ENCODE results near the gene MAPT.

MAPT gene

DNA sequence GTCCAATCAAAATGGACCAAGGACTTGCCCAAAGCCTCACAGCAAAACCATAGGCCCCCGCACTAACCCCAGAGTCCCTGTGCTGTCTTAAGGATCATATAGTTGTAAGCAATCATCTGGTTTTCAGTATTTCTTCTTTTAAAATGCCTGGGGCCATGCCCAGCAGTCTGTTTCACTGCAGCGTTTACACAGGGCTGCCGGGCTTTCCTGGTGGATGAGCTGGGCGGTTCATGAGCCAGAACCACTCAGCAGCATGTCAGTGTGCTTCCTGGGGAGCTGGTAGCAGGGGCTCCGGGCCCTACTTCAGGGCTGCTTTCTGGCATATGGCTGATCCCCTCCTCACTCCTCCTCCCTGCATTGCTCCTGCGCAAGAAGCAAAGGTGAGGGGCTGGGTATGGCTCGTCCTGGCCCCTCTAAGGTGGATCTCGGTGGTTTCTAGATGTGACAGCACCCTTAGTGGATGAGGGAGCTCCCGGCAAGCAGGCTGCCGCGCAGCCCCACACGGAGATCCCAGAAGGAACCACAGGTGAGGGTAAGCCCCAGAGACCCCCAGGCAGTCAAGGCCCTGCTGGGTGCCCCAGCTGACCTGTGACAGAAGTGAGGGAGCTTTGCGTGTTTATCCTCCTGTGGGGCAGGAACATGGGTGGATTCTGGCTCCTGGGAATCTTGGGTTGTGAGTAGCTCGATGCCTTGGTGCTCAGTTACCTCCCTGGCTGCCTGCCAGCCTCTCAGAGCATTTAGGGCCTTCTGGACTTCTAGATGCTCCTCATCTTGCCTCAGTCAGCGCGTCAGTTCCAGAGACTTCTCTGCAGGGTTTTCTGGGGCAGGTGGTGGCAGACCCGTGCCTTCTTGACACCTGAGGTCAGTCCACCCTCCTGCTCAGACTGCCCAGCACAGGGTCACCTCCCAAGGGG is 79.8 kb downstream of the MAPT start:
- no peak for DNase-seq (ENCODE audit: low spot score)

DNA sequence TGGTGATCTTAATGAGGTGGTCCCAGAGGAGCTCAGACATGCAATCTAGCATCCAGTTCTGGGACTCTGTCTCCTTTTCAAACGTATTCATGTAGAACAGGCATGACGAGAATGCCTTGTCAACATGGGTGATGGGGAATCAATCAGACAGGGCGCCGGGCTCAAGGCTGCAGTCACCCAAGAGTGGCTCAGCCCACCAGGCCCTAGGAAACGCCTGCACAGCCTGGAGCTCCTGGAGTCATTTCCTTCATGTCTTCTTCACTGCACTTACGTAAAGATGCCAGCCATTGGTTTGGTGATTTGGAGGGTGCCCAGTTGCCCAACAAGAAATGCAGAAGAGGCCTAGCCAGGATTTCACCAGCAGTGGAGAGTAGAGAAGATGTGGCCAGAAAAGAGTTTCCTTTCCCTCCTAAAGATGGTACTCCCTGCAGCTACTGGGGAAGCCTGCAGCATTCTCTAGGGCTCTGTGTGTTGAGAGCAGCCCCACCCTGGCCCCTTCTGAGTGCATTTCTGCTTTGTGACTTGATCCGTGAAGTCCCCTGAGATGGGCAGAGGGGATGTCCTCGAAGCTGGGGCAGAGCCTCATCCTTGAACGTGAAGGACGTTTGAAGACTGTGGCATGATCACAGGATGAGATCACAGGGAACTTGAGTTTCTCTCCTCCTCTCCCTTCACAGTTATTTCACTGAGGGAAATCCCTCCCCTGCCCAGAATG is 80.7 kb downstream of the MAPT start:
- no peak for DNase-seq (ENCODE audit: low spot score)

DNA sequence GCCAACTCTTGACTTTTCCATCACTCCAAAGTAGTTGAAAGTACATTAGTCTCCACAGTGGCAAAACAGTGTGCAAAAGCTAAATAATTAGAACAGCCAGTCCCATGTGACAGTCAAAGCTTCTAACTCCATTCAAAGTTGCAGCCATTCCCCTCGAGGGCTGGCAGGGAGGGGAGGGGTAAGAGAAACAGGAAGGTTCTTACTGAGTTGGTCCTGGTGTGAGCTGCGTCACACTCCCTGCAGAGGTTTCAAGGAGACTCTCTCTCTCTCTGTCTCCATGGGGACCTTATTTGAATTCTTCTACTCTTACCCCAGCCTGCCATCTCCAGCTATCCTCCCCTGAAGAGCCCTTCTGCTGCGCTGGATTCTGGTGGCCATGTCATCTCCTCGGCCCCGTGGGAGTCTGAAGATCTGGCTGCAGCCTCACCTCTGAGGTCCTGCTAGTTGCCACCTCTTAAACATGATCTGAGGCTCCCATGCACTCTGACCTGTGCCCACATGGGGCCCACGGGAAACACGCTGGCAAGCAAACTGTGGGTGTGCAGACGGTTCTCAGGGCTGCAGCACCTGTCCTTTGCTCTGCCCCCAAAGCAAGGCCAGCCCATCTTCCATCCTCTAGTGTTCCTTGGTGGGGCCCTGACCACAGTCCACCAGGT is 81.4 kb downstream of the MAPT start:
- DNase-seq (ENCODE audit: low spot score) = no peak

DNA sequence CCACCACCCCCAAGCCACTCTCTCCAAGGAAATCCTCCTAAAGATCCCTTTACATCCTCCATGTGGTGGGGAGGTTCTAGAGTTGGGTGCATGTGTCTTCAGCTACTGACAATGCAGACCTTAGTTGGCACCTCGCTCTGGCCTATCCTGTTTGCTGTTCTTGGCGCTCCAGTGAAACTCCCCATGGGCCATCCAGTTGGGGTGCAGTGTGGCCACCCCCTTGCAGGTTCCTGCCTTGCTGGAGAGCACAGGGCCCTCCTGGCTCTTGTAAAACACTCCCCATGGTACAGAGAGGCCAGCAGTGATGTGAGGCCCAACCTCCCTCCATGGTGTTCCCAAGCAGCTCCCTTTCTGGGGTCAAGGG is 82.0 kb downstream of the MAPT start:
- DNase-seq (ENCODE audit: low spot score) = no peak

DNA sequence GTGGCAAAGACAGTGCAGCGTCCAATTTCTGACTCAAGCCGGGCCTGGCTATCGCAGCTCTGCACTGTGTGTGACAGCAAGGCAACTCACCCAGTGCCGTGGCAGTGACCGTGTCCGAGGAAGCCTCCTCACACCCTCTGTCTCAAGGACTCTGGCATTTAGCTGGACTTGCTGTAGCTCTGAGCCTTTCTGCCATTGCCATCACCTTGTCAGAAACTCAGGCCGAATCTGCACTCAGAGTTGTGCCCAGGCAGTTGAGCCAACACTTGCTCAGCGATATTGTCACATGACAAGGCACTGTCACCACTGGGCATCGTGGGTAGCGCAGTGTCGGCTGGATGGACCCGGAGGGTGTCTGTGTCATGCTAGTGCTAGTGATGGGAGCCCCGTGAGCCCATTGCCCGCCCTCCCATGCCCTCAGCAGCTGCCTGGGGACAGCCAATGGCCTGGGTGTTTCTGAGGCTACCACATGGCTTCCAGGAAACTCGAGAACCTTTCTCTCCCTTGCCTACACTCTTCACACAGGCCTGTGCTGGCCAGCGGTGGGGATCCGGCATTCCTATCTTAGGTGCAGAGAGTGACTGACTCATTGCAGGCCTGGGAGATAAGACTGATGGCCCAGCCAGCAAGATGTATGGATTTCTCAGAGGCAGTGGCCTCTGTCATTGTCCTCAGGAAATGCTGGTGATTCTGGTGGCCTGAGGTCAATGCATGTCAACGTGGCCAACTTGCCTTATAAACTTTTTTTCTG is 82.6 kb downstream of the MAPT start:
- DNase-seq (ENCODE audit: low spot score) = no peak

DNA sequence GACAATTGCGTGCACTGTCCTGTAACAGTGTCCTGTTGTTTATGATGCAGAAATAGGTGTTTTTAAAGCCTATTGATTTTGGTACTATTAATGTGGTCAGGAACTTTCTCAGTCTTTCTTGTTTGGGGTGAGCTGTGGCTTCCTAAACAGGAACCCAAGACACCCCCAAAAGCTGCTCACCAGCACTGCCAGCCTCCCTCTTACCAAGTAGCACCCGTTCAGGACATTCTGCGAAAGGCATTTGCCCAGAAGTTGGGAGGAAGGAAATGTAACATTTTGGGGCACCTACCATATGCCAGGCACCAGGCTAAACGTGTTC is 83.1 kb downstream of the MAPT start:
- no peak for DNase-seq (ENCODE audit: low spot score)

DNA sequence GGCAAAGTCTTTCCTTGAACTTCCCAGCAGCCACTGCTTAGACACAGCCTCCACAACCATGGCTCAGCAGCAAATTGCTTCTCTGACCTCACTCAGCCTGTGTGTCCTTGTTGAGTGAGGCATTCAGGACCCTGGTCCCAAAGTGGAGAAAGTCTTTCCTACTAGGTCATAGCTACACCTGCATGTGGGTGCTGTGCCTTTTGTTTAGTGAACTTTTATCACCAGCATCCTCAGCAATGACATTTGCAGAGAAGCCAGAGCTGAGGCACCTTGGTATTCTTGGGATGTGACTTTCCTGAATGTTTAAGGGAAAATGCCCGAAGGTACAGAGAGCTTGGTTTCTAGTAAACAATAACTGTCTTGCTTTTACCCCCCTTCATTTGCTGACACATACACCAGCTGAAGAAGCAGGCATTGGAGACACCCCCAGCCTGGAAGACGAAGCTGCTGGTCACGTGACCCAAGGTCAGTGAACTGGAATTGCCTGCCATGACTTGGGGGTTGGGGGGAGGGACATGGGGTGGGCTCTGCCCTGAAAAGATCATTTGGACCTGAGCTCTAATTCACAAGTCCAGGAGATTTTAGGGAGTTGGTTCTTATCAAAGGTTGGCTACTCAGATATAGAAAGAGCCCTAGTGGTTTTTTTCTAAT is 83.7 kb downstream of the MAPT start:
- no peak for DNase-seq (ENCODE audit: low spot score)

DNA sequence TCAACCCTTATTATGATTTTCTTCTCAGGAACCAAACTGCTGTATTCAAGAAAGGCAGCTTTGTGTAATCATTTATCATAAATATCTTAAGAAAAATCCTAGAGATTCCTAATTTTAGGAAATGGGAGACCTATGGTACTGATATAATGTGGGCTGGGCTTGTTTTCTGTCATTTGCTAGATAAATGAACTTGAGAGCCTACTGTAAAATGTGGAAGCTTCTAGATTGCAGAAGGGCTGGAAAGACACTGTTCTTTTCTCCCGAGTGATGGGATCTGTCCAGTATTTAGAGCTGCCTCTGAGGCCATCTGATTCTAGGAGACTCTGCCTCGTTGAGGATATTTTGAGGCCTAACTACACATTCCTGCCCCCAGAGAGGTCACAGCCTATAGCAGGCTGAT is 84.8 kb downstream of the MAPT start:
- DNase-seq (ENCODE audit: low spot score) = no peak

DNA sequence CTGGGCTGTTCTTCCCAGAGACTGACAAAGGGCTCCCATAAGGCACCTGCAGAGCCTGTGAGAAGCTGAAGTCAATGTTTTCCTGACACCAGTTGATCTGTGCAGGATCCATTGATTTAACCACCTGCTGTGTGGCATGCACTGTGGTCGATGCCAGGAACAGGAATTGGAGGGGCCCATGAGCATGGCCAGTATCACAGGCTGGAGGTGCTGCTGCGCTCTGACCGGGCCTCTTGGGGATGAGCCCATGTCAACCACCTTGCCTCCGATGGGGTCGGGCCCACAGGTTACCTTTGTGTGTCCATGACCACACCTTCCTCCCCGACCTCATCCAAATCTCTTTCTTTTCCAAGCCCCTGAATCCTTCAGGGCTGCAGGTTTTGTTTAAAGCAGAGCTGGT is 86.5 kb downstream of the MAPT start:
- DNase-seq (ENCODE audit: low spot score) = no peak

DNA sequence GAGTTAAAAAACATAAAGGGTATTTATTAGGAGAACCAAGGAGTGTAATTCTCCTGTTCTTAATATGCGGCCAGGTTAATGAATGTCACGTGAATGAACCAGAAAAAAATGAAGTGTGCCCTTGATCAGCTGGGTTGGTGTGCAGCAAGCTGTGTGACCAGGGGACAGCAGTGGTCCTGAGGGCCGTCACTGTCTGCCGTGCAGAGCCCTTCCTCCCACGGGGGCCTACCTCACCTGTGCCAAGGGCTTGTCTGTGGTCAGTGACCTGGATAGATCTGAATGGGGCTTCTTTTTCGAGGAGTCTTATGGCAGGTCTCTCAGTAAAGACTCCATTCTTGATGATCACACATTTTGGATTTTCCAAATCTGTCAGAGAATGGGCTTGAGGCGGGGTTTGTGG is 87.0 kb downstream of the MAPT start:
- DNase-seq (ENCODE audit: low spot score) = no peak

DNA sequence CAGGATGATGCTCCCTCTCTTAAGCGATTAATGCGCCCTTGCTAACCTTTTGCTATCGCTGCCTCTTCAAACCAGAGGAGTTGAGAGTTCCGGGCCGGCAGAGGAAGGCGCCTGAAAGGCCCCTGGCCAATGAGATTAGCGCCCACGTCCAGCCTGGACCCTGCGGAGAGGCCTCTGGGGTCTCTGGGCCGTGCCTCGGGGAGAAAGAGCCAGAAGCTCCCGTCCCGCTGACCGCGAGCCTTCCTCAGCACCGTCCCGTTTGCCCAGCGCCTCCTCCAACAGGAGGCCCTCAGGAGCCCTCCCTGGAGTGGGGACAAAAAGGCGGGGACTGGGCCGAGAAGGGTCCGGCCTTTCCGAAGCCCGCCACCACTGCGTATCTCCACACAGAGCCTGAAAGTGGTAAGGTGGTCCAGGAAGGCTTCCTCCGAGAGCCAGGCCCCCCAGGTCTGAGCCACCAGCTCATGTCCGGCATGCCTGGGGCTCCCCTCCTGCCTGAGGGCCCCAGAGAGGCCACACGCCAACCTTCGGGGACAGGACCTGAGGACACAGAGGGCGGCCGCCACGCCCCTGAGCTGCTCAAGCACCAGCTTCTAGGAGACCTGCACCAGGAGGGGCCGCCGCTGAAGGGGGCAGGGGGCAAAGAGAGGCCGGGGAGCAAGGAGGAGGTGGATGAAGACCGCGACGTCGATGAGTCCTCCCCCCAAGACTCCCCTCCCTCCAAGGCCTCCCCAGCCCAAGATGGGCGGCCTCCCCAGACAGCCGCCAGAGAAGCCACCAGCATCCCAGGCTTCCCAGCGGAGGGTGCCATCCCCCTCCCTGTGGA is 88.6 kb downstream of the MAPT start:
- no peak for DNase-seq (ENCODE audit: low spot score)

DNA sequence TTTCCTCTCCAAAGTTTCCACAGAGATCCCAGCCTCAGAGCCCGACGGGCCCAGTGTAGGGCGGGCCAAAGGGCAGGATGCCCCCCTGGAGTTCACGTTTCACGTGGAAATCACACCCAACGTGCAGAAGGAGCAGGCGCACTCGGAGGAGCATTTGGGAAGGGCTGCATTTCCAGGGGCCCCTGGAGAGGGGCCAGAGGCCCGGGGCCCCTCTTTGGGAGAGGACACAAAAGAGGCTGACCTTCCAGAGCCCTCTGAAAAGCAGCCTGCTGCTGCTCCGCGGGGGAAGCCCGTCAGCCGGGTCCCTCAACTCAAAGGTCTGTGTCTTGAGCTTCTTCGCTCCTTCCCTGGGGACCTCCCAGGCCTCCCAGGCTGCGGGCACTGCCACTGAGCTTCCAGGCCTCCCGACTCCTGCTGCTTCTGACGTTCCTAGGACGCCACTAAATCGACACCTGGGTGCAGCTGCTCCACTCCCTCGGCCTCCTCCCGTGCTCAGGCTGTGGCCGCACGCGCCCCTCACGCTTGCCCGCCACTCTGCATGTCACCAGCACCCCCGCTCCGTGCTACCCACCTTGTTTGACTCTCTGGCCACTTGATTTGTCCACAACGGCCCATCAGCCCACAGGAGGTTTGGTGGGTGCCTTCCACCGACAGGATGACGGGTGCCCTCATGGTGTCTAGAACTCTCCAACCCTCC is 89.4 kb downstream of the MAPT start:
- DNase-seq (ENCODE audit: low spot score) = no peak

DNA sequence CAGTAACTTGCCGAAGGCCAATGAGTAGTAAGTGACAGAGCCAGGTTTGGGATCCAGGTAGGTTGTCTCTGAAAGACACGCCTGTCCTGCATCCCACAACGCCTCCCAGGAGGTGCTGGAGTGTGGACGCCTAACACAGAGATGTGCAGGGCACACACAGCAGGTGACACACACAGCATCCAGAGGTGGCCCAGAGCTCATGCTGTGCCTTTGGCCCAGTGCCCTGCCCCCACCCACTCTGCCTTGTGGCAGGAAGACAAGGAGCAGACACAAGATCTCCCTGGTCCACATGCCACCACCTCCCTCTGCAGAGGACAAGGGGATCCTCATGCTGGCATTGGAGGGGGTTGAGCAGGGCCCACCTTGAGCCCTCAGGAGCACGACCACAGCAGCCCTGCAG is 90.0 kb downstream of the MAPT start:
- DNase-seq (ENCODE audit: low spot score) = no peak

DNA sequence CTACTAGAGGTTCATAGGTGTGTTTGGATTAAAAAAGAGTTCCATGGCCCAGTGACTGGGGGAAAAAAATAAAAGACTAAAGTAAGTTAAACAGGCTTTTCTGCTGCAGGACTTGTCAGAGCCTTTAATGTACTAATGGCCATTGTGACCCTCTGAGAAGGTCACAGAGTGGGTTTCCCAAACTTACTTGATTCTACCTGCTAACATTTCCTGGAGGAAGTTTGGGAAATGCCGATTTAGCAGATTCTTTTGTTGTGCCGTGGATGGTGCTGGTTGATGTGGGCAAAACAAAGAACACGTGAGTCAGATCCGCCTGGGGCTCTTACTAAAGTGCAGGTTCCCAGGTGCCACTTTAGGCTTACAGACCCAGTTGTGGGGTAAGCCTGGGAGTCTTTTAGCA is 91.1 kb downstream of the MAPT start:
- DNase-seq (ENCODE audit: low spot score) = no peak

DNA sequence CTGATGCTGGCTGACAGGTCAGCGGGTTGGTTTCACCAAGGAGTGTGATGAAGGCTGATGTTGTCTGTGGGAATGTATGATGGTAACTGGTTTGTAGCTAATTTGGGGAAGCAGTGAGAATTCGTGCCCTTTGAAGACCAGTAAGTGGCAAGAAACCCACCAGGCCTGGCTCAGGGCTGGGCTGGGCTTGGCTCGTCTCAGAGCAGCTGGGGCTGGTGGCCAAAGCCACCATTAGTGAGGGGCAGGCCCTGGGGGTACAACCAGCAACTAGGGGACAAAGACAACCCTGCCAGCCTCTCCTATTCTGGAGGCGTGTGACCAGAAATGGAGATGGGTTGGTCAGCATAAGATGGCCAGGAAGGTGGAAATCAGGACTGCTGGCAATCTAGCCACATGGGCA is 91.7 kb downstream of the MAPT start:
- no peak for DNase-seq (ENCODE audit: low spot score)

DNA sequence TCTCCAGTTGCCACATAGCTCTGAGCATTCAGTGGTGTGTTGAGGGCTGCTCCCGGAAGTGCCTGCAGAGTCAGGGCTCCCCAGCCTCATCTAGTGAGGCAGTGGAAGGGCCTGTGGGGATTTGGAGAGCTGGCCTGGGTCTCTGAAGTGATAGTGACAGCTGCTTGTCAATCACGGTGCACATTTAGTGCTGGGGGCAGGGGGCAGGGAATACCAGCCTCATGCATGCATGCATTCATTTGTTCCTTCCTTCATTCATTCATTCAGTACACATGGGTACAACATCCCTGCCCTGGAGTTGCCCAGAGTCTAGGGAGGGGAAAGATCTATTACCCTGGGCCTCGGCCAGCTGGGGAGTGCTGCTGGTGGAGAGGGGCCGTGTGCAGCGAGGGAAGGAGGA is 93.4 kb downstream of the MAPT start:
- DNase-seq (ENCODE audit: low spot score) = no peak

DNA sequence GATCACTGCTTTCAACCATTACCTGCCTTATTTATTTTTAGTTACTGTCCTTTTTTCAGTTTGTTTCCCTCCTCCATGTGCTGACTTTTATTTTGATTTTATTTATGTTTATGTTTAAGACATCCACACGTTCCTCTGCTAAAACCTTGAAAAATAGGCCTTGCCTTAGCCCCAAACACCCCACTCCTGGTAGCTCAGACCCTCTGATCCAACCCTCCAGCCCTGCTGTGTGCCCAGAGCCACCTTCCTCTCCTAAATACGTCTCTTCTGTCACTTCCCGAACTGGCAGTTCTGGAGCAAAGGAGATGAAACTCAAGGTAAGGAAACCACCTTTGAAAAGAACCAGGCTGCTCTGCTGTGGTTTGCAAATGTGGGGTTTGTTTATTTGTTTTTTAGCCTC is 95.4 kb downstream of the MAPT start:
- DNase-seq (ENCODE audit: low spot score) = no peak

DNA sequence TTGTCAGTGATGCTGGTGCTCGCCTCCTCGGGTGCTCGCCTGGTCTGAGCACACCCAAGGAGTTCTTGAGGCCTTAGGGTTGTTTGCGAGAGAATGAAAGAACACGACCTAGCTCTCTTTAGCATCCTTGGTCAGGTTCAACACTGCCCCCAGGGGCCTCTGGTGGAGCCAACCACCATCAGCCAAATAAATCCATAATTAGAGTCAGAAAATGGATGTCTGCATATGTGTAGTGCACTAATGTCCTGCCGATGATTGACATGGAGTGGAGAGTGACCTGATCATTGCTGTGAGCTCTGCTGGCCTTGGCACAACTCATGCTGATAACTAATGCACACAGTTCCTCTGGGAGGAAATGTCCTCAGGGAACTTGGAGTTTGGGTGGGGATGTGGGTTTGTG is 96.5 kb downstream of the MAPT start:
- DNase-seq (ENCODE audit: low spot score) = no peak

DNA sequence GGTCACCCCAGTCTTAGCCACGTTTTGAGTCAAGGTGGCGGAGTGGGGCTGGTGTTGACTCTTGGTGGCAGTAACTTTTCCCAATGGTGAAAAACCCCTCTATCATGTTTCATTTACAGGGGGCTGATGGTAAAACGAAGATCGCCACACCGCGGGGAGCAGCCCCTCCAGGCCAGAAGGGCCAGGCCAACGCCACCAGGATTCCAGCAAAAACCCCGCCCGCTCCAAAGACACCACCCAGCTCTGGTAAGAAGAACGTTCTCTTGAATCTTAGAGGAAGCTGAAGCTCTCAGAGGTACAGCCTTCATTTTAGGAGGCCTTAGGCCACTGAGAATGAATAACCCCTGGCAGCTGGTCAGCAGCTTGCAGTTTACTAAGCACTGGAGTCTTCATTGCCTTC is 97.0 kb downstream of the MAPT start:
- no peak for DNase-seq (ENCODE audit: low spot score)

DNA sequence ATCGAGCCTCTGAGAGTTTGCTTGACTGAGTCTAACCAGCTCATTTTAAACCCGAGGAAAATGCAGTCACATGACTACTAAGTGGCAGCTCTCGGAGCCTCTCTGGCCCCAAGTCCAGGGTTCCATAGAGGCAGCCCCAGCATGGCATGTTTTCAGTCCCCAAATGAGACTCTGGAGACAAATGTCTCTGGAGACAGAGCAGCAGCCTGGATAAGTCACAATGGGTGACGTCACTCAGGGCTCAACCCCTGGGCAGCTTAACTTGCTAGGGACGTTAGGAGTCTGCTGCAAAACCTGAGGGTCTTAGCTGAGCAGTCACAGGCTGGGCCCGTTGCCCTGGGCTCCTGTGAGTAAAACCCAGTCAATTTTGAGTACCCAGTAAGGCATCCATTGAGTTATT is 97.8 kb downstream of the MAPT start:
- DNase-seq (ENCODE audit: low spot score) = no peak

DNA sequence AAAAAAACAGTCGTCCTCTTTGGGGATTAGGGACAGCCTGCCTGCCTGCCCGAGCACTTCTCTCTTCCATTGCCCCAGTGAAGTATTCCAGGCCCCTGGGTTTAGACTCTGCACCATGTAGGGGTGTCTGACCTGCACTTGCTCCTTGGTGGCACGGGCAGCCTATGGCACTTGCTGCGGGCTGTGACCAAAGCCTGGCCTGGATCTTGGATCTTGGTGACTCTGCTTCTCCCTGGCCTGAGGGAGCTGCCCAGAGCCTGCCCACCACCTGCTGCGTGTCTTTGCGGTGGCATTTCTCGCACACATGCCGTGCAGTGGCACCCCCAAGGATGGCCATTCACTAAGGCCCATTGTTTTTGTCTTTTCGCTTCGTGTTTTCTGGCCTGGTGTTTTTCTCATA is 98.5 kb downstream of the MAPT start:
- no peak for DNase-seq (ENCODE audit: low spot score)
